T-cell (primary cell): ENCODE measurements around the gene F2R. TPM values are rescaled to one million over a fixed set of nuclear protein-coding genes. Genes with fewer than 3 reads are reported as not detected.

ENCODE experiments used
- ATAC-seq, 4 experiments: fragments of 200-7000 bp in 3 of 4; fragments of 150-1000 bp in 1 of 4; cut with Tn5 transposase; replicated peaks in 1 of 4; 1 replicate in 3 of 4; 2 replicates in 1 of 4; pipeline ENCODE4 v1.10.0; 2021; ENCODE audit warnings: moderate library complexity in 3 of 4, mild to moderate bottlenecking in 2 of 4, moderate number of reproducible peaks in 1 of 4
- CTCF ChIA-PET, 2 donors: fragments of 300-600 bp; sonication (Branson Sonifier 250); formaldehyde crosslinking; loops; one replicate each; lab custom pipeline; 2022; ENCODE audit warnings: antibody characterized with exemption in 2 of 2; lab: Charles Lee
- POLR2A ChIA-PET, 2 donors: fragments of 300-600 bp; sonication (Branson Sonifier 250); formaldehyde crosslinking; loops; one replicate each; lab custom pipeline; 2022; ENCODE audit warnings: antibody characterized with exemption in 2 of 2; lab: Charles Lee
- DNase-seq, 35 experiments: peaks; one replicate each; pipeline versions ENCODE4 v3.0.0 to v3.0.0-alpha.2; 2013 to 2023
- H3K27ac ChIP-seq: one replicate; pipeline ENCODE4 v1.5.1; 2013; ENCODE audit warnings: low read length
- H3K27me3 ChIP-seq, 2 experiments: replicated peaks in 1 of 2; 1 replicate in 1 of 2; 2 replicates in 1 of 2; pipeline versions ENCODE4 v1.6.1 to v1.7.0; 2013; ENCODE audit warnings: low read length in 1 of 2, mixed read lengths in 1 of 2; ENCODE audit not compliant: control insufficient read depth in 2 of 2, insufficient read depth in 2 of 2; ENCODE audit errors: extremely low read depth in 1 of 2
- H3K36me3 ChIP-seq, 2 donors: 1 replicate in 1 of 2; 2 replicates in 1 of 2; pipeline versions ENCODE4 v1.6.1 to v1.7.0; 2013; ENCODE audit warnings: low read length in 1 of 2; ENCODE audit not compliant: control insufficient read depth in 2 of 2, insufficient read depth in 1 of 2; ENCODE audit errors: extremely low read depth in 1 of 2
- H3K4me1 ChIP-seq, 2 experiments: 1 replicate in 1 of 2; 2 replicates in 1 of 2; pipeline versions ENCODE4 v1.6.1 to v1.7.0; 2013; ENCODE audit warnings: low read length in 2 of 2, mixed read lengths in 1 of 2; ENCODE audit not compliant: insufficient read depth in 2 of 2, control insufficient read depth in 1 of 2; ENCODE audit errors: extremely low read depth in 1 of 2
- H3K4me3 ChIP-seq, 2 donors: 1 replicate in 1 of 2; 2 replicates in 1 of 2; pipeline versions ENCODE4 v1.5.1 to v1.7.0; 2013; ENCODE audit warnings: mild to moderate bottlenecking in 2 of 2, low read length in 1 of 2, moderate library complexity in 1 of 2; ENCODE audit not compliant: control insufficient read depth in 1 of 2; ENCODE audit errors: extremely low read depth in 1 of 2
- H3K9me3 ChIP-seq: 2 replicates; pipeline ENCODE4 v1.7.0; 2013
- H3K27ac Mint-ChIP-seq, 2 donors: one replicate each; pipeline ENCODE4 v1.8.0; 2020 to 2021; ENCODE audit warnings: mild to moderate bottlenecking in 2 of 2, mixed read lengths in 2 of 2
- H3K27me3 Mint-ChIP-seq, 2 donors: one replicate each; pipeline ENCODE4 v1.8.0; 2021 to 2022; ENCODE audit warnings: mixed read lengths in 2 of 2
- H3K36me3 Mint-ChIP-seq: one replicate; pipeline ENCODE4 v1.8.0; 2021; ENCODE audit warnings: mixed read lengths
- H3K4me1 Mint-ChIP-seq, 3 donors: one replicate each; pipeline ENCODE4 v1.8.0; 2020 to 2022; ENCODE audit warnings: mixed read lengths in 3 of 3, mild to moderate bottlenecking in 1 of 3
- H3K4me3 Mint-ChIP-seq, 3 donors: one replicate each; pipeline ENCODE4 v1.8.0; 2020 to 2022; ENCODE audit warnings: mild to moderate bottlenecking in 3 of 3, mixed read lengths in 3 of 3, moderate library complexity in 3 of 3
- H3K9me3 Mint-ChIP-seq, 3 donors: one replicate each; pipeline ENCODE4 v1.8.0; 2020 to 2022; ENCODE audit warnings: mixed read lengths in 3 of 3
- WGBS: methylation state at CpG from one replicate; pipeline ENCODE4 v1.1.5; 2013; ENCODE audit warnings: missing lambda C conversion rate; ENCODE audit not compliant: insufficient coverage; 5-methylcytosine and 5-hydroxymethylcytosine counted together
- total RNA-seq, 35 experiments: library from RNA in 6 of 35; stranded (reverse) in 6 of 35; fragments of 120-200 nt in 1 of 35; gene quantifications; one replicate each; pipeline versions ENCODE4 v1.2.1 to v1.2.4 and lab custom pipeline; 2013 to 2026

F2R gene
- total RNA-seq, 5 donors from 2014 or later (not counting 1 experiment from before 2014, with no cell fraction given) = 4.3 to 16.3 (median 9.6) TPM

DNA sequence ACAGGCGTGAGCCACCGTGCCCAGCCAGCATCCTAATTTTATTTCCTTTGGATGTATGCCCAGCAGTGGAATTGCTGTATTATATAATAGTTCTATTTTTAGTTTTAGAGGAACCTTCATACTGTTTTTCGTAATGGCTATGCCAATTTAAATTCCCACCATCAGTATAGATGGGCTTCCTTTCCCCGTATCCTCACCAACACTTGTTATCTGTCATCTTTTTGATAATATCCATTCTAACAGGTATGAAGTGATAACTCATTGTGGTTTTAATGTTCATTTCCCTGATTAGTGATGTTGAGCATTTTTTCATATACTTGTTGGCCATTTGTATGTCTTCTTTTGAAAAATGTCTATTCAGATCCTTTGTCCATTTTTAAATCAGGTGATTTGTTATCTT lies 13.0 kb downstream of the F2R start:
- DNase-seq (no peak), ATAC-seq (no peak)
- ChIA-PET CTCF (interaction anchor here in 1 of 2 donors (0.6 to 0.7 kb wide), 2 partner anchors 44 to 96 kb away, joined by 3 to 5 read pairs; no protein-coding TSS in a partner anchor), POLR2A (interaction anchor here in 1 of 2 donors (0.6 kb wide), 1 partner anchor 130 kb away, joined by 12 read pairs; no protein-coding TSS in a partner anchor)
- Histone ChIP-seq H3K36me3 (no peaks in the 10 kb centered on the region), H3K4me1 (peaks cover 0 to 22% of the 10 kb centered on the region in 2 experiments), H3K9me3 (peaks cover 2% of the 10 kb centered on the region), H3K4me3 (no peak overlapping the region), H3K27me3 (no peaks in the 10 kb centered on the region), H3K27ac (no peak overlapping the region)
- no peak overlapping the region for H3K4me3 Mint-ChIP-seq
- no CpG with 5 or more reads among the region's 4 CpGs for WGBS
- H3K4me1 Mint-ChIP-seq = peaks cover 8 to 32% (median 28%) of the 10 kb centered on the region in 3 donors
- peaks cover 16 to 20% (median 18%) of the 10 kb centered on the region in 3 donors for H3K9me3 Mint-ChIP-seq
- peaks cover 13% of the 10 kb centered on the region for H3K36me3 Mint-ChIP-seq
- peaks cover 0 to 3% of the 10 kb centered on the region in 2 donors for H3K27me3 Mint-ChIP-seq
- H3K27ac Mint-ChIP-seq = peak overlapping the region in 1 of 2 donors; percentile 28

DNA sequence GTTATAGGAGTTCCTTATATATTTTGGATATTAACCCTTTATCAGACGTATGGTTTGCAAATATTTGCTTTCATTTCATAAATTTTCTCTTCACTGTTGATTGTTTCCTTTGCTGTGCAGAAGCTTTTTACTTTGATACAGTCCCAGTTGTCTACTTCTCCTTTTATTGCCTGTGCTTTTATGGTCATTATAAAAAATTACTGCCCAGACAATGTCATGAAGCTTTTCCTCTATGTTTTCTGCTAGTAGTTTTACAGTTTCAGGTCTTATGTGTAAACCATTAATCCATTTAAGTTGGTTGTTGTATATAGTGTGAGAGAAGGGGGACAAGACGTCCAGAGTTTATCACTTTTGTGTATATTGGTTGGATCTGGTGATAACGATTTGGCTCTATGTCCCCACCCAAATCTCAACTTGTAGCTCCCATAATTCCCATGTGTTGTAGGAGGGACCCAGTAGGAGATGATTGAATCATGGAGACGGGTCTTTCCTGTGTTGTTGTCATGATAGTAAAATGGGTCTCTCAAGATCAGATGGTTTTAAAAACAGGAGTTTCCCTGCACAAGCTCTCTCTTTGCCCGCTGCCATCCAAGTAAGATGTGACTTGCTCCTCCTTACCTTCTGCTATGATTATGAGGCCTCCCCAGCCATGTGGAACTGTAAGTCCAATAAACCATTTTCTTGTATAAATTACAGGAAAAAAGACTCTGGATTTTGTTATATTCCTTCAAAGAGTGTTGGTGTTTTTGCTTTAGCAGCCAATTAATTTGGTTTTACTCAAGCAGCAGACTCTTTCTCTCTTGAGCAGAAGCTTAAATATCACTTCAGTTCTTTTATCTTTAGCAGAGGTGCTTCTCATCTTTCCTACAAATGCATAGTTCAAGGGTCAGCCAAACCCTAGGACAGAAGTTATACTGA lies 13.7 kb downstream of the F2R start:
- Histone ChIP-seq H3K27me3 (no peaks in the 10 kb centered on the region), H3K27ac (no peak overlapping the region), H3K36me3 (no peaks in the 10 kb centered on the region), H3K4me1 (peaks cover 0 to 28% of the 10 kb centered on the region in 2 experiments), H3K4me3 (no peak overlapping the region), H3K9me3 (peaks cover 2% of the 10 kb centered on the region)
- no peak for DNase-seq
- ChIA-PET CTCF (no interaction called here), POLR2A (no interaction called here)
- Mint-ChIP-seq H3K4me1 (peaks cover 8 to 33% (median 29%) of the 10 kb centered on the region in 3 donors), H3K36me3 (peaks cover 13% of the 10 kb centered on the region), H3K4me3 (no peak overlapping the region), H3K27me3 (peaks cover 0 to 3% of the 10 kb centered on the region in 2 donors), H3K9me3 (peaks cover 16 to 20% (median 18%) of the 10 kb centered on the region in 3 donors), H3K27ac (peak overlapping the region in 1 of 2 donors; percentile 28)
- no CpG with 5 or more reads among the region's 5 CpGs for WGBS
- no peak for ATAC-seq

- Histone ChIP-seq H3K36me3 (no peaks in the 10 kb centered on the region), H3K27ac (peak overlapping the region; percentile 87), H3K9me3 (no peaks in the 10 kb centered on the region), H3K4me3 (peak overlapping the region in 1 of 2 donors; percentile 37), H3K4me1 (peaks cover 0 to 41% of the 10 kb centered on the region in 2 experiments), H3K27me3 (no peaks in the 10 kb centered on the region)
- H3K9me3 Mint-ChIP-seq = peaks cover 16 to 20% (median 18%) of the 10 kb centered on the region in 3 donors
- peaks cover 10% of the 10 kb centered on the region for H3K36me3 Mint-ChIP-seq
- CTCF ChIA-PET = interaction anchor here (0.6 to 1.6 kb wide), 4 partner anchors 15 to 330 kb away, joined by 5 to 12 read pairs (median 7); no protein-coding TSS in a partner anchor
- POLR2A ChIA-PET = interaction anchor here in 1 of 2 donors (0.6 kb wide), 2 partner anchors 44 to 131 kb away, joined by 3 read pairs; no protein-coding TSS in a partner anchor
- 48% methylated on average over 15 of the region's 15 CpGs for WGBS
- ATAC-seq (peak; percentile 13 to 47 (median 38)), DNase-seq (peak in 3 of 35 experiments; percentile 13 to 52 (median 22))
- peaks cover 13 to 42% (median 30%) of the 10 kb centered on the region in 3 donors for H3K4me1 Mint-ChIP-seq
- H3K4me3 Mint-ChIP-seq = peak overlapping the region; percentile 40 to 55 (median 41)
- H3K27me3 Mint-ChIP-seq = peaks cover 0 to 3% of the 10 kb centered on the region in 2 donors
- peak overlapping the region; percentile 79 to 81 for H3K27ac Mint-ChIP-seq
Observed at GRCh38 chr5:76732405-76733048, 16.6 kb downstream of the F2R start.

DNA sequence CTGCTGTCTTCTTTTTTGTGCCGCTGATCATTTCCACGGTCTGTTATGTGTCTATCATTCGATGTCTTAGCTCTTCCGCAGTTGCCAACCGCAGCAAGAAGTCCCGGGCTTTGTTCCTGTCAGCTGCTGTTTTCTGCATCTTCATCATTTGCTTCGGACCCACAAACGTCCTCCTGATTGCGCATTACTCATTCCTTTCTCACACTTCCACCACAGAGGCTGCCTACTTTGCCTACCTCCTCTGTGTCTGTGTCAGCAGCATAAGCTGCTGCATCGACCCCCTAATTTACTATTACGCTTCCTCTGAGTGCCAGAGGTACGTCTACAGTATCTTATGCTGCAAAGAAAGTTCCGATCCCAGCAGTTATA lies 17.1 kb downstream of the F2R start:
- peak overlapping the region; percentile 87 for H3K27ac ChIP-seq
- WGBS = 48% methylated on average over 10 of the region's 13 CpGs
- POLR2A ChIA-PET = interaction anchor here in 1 of 2 donors (0.6 kb wide), 1 partner anchor 132 kb away, joined by 3 read pairs; no protein-coding TSS in a partner anchor
- DNase-seq (peak in 33 of 35 experiments; percentile 13 to 83 (median 52)), ATAC-seq (peak; percentile 75 to 93 (median 79))
- H3K27ac Mint-ChIP-seq = peak overlapping the region; percentile 79 to 81
- peaks cover 10% of the 10 kb centered on the region for H3K36me3 Mint-ChIP-seq
- H3K9me3 Mint-ChIP-seq = peaks cover 16 to 20% (median 18%) of the 10 kb centered on the region in 3 donors
- peaks cover 0 to 46% of the 10 kb centered on the region in 2 experiments for H3K4me1 ChIP-seq
- H3K4me3 Mint-ChIP-seq = peak overlapping the region; percentile 40 to 55 (median 41)
- no peaks in the 10 kb centered on the region for H3K36me3 ChIP-seq
- H3K27me3 Mint-ChIP-seq = peaks cover 0 to 3% of the 10 kb centered on the region in 2 donors
- no peaks in the 10 kb centered on the region for H3K9me3 ChIP-seq
- H3K4me1 Mint-ChIP-seq = peaks cover 13 to 46% (median 33%) of the 10 kb centered on the region in 3 donors
- H3K27me3 ChIP-seq = no peaks in the 10 kb centered on the region
- peak overlapping the region in 1 of 2 donors; percentile 37 for H3K4me3 ChIP-seq
- CTCF ChIA-PET = interaction anchor here (0.6 to 1.6 kb wide), 3 partner anchors 16 to 41 kb away, joined by 5 to 12 read pairs (median 8); no protein-coding TSS in a partner anchor

DNA sequence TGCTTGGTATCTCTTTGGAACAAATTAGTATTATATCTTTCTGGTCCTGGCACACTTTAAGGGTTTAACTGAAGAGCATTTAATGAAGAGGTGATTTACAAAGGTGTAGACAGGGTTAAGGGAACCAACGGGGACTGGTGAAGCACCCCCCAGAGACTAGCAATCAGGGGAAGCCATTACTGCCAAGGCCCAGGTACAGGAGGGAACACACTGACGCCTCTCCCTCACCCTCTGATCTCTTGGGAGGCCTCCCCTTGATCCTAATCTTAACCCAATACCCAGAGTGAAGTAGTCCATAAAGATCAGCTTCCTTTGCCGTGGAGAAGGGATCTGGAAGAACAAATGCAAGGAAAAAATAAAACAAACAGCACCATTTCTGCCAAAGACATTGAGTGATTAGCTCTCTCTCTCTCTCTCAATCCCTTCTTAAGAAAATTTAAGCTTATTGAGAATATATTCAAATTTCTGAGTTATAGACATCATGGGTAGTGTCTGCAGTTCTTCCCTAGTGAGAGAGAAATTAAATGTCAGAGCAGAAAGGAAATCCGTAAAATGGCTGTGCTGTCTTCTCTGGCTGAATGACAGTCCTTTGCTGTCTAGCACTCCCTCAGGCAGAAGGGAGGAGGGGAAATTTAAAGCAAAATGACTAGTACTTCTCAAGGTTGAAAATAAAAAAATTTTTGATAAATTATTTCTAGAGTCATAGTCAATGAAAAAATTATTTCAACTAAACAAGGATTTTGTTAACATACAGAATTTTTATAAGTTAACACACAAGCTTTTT lies 20.0 kb downstream of the F2R start:
- Histone ChIP-seq H3K36me3 (no peaks in the 10 kb centered on the region), H3K4me1 (peaks cover 2 to 63% of the 10 kb centered on the region in 2 experiments), H3K27ac (peak overlapping the region; percentile 51), H3K27me3 (no peaks in the 10 kb centered on the region), H3K9me3 (no peaks in the 10 kb centered on the region), H3K4me3 (no peak overlapping the region)
- H3K9me3 Mint-ChIP-seq = no peaks in the 10 kb centered on the region
- ChIA-PET POLR2A (no interaction called here), CTCF (interaction anchor here in 1 of 2 donors (1.4 kb wide), 1 partner anchor 38 kb away, joined by 9 read pairs; no protein-coding TSS in a partner anchor)
- H3K27me3 Mint-ChIP-seq = peaks cover 0 to 3% of the 10 kb centered on the region in 2 donors
- DNase-seq (peak in 1 of 35 experiments; percentile 46), ATAC-seq (no peak)
- H3K4me1 Mint-ChIP-seq = peaks cover 25 to 64% (median 54%) of the 10 kb centered on the region in 3 donors
- H3K36me3 Mint-ChIP-seq = no peaks in the 10 kb centered on the region
- no peak overlapping the region for H3K4me3 Mint-ChIP-seq
- H3K27ac Mint-ChIP-seq = peak overlapping the region; percentile 66 to 77
- no CpG with 5 or more reads among the region's 4 CpGs for WGBS
